HCT116 (cell line): ENCODE data around the gene CDH4.

ENCODE experiments used
- CTCF ChIP-seq, 3 experiments: fragments of 200-600 bp in 1 of 3; sonication (generic) in 1 of 3; IDR thresholded peaks in 2 of 3; conservative IDR thresholded peaks in 1 of 3; 2 replicates each; pipeline ENCODE4 v1.5.1; 2012 to 2017; ENCODE audit warnings: low read depth in 2 of 3, low read length in 2 of 3, antibody characterized with exemption in 1 of 3, borderline replicate concordance in 1 of 3, control low read depth in 1 of 3, mild to moderate bottlenecking in 1 of 3, mixed read lengths in 1 of 3, mixed run types in 1 of 3, moderate library complexity in 1 of 3; ENCODE audit not compliant: insufficient read depth in 1 of 3
- ELF1 ChIP-seq: IDR thresholded peaks from 2 replicates; pipeline ENCODE4 v1.6.1; 2012; ENCODE audit warnings: low read depth, borderline replicate concordance
- EZH2 ChIP-seq: fragments of 200-600 bp; sonication (generic); IDR thresholded peaks from 2 replicates; pipeline ENCODE4 v1.6.1; 2017; ENCODE audit warnings: antibody characterized with exemption, mixed run types
- FOSL1 ChIP-seq: IDR thresholded peaks from 2 replicates; pipeline ENCODE4 v1.6.1; 2012; ENCODE audit warnings: low read depth
- MAX ChIP-seq: IDR thresholded peaks from 2 replicates; pipeline ENCODE4 v1.6.1; 2012
- POLR2A ChIP-seq: IDR thresholded peaks from 2 replicates; pipeline ENCODE4 v1.7.0; 2011; ENCODE audit warnings: borderline replicate concordance; ENCODE audit not compliant: insufficient read depth, insufficient read length; ENCODE audit errors: extremely low read depth
- POLR2AphosphoS5 ChIP-seq: IDR thresholded peaks from 2 replicates; pipeline ENCODE4 v1.6.1; 2011; ENCODE audit warnings: mild to moderate bottlenecking, low read depth, low read length, moderate library complexity
- RAD21 ChIP-seq: IDR thresholded peaks from 2 replicates; pipeline ENCODE4 v1.6.1; 2012; ENCODE audit warnings: low read depth, mild to moderate bottlenecking
- SP1 ChIP-seq: IDR thresholded peaks from 2 replicates; pipeline ENCODE4 v1.6.1; 2012; ENCODE audit warnings: low read depth
- TCF7L2 ChIP-seq: IDR thresholded peaks from 2 replicates; pipeline ENCODE4 v1.7.0; 2011; ENCODE audit warnings: borderline replicate concordance, inconsistent platforms; ENCODE audit not compliant: insufficient read depth, insufficient read length; ENCODE audit errors: extremely low read depth
- ZFX ChIP-seq: fragments of 450-650 bp; IDR thresholded peaks from 2 replicates; pipeline ENCODE4 v1.6.1; 2017
- ZNF274 ChIP-seq: fragments of 200-500 bp; sonication (Bioruptor generic); IDR thresholded peaks from 2 replicates; pipeline ENCODE4 v1.6.1; 2014; ENCODE audit warnings: mild to moderate bottlenecking, low read depth, low read length, inconsistent platforms

GRCh38 chr20:61442075-61442670 is 190.1 kb downstream of the CDH4 start:
- no peak for TF ChIP-seq POLR2AphosphoS5
- TF ChIP-seq CTCF (IDR thresholded peaks at IDR 0.05 in 2 of 3, conservative IDR thresholded peaks at IDR 0.05 in 1 of 3; ENCODE audit: borderline replicate concordance in 1 of 3, insufficient read depth in 1 of 3, low read depth in 2 of 3, low read length in 2 of 3), result no peak
- TF ChIP-seq ZNF274, result no peak
- no peak for TF ChIP-seq POLR2A
- no peak for TF ChIP-seq ZFX
- TF ChIP-seq SP1, result no peak
- no peak for TF ChIP-seq ELF1
- no peak for TF ChIP-seq TCF7L2
- TF ChIP-seq FOSL1, result no peak
- no peak for TF ChIP-seq EZH2
- no peak for TF ChIP-seq RAD21
- no peak for TF ChIP-seq MAX
